Erythroblast (primary cell): Measurements from ENCODE around the gene TTC39C.

ENCODE experiments used
- DNase-seq, 2 experiments: peaks; one replicate each; lab custom pipeline; 2025; lab: John Stamatoyannopoulos, UW
- GATA1 ChIP-seq: IDR thresholded peaks from 2 replicates; pipeline ENCODE4 v1.6.1; 2011; ENCODE audit warnings: low read depth, mild to moderate bottlenecking, control low read depth, low read length, moderate library complexity
- POLR2A ChIP-seq: IDR thresholded peaks from 2 replicates; pipeline ENCODE4 v1.6.1; 2011; ENCODE audit warnings: mild to moderate bottlenecking, low read length

The TTC39C gene

DNA sequence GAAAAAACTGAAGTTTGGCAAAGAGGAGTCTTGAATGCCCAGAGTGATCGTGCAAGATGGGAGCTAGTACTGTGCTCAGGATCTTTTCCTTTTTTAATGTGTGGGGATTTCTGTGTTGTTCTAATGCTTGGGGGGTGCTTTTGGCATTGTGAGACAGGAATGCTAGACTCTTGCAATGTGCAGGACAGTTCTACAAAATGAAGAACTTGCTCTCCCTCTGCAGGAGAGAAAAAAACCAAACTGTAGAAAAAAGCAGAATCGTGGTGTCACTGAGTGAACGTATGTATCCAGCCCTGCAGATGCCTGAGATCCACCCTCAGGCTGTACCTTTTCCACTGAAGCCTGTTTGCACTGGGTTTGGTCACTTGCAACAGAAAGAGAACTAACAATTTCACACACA, 12.1 kb upstream of the TTC39C start:
- no peak for DNase-seq
- TF ChIP-seq POLR2A (no peak), GATA1 (no peak)

DNA sequence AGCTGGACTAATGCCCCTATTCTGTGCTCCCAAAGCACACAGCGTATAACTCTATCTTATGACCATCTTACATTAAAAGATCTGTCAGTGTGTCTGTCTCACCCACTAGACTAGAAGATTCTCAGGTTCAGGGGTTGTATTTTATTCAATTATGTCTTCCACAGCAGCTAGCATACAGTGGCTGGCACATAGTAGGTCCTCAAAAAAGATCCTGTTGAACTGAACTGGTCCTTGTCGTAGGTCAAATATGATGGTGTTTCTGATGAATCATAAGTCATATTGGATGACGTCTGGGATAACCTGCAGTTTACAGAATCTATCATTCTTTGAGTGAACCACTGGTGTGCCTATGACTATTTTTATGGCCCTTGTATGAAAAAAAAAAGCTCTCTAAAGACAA, 11.3 kb upstream of the TTC39C start:
- no peak for TF ChIP-seq GATA1
- no peak for TF ChIP-seq POLR2A
- no peak for DNase-seq

DNA sequence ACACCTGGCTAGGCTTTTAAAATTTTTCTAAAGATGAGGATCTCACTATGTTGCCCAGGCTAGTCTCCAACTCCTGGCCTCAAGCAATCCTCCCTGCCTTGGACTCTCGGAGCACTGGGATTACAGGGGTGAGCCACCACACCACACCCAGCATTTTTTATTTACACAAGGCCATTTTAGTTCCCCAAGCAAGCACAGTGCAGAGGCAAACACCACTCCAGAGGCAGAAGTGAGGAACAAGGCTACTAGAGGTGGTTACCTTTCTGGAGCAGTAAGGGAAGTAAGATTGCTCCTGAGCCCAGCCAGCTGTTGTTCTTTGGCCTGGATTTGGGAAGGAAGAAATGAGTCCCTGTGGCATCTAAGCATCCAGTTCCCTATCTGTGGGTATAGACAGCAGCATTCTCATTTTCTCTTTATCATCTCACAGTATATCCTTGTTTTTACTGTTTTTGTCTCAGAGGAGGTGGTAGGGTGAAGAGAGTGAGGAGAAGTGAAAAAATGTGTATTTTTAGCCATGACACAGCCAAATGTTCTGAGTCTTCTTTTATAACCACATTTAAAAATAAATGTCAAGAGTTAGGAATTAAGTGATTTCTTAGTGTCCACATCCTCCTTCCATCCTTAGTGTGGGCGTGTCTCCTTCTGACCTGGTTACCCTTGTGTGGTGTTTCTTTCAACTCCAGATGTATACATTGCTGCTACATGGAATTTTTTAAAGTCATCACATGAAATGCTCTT, 10.5 kb upstream of the TTC39C start:
- DNase-seq, result no peak
- TF ChIP-seq POLR2A, result no peak
- no peak for TF ChIP-seq GATA1

DNA sequence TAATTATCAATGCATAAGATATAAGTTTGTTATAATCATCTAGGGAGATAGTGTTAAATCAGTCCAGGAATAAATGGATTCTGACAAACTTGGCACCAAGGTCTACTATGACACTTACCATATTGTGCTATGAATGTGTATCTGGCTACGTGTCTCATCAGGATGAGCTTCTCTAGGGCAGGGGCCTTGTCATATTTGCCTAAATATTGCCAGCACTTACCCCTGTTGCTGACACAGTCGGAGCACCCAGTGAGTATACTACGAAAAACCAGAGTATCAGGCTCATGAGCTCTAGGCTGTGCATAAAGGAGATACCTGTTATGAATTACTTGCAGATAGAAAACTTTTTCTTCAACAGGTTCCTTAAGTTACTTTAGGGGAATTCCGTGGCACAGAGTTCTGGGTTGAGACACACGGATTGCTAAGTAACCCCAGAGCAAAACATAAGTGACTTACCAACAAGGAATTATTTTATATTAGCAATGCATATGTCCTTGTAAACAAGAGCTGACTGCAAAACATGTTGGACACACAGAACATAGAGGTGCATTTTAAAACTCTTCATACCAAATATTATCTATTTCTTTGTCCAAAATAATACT, 7.7 kb upstream of the TTC39C start:
- DNase-seq, result no peak
- TF ChIP-seq POLR2A (no peak), GATA1 (no peak)

DNA sequence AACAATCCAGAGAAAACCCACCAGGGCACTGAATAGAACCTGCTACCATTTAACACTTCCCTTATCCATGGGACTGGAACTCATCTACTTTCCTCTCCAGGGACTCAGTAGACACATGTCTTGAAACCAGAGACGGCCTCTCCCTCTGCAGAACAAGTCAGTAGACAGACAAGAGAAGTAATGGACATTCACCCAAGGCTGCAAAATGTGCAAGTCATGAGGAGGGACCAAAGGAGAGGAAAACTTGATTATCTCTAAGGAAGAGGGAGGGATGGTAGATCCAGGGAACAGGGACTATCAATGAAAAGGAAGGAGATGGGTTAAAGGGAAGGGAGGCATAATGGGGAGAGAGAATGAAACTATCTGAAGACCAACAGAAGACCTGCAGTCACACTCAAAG, 5.3 kb upstream of the TTC39C start:
- no peak for DNase-seq
- TF ChIP-seq POLR2A (no peak), GATA1 (no peak)

DNA sequence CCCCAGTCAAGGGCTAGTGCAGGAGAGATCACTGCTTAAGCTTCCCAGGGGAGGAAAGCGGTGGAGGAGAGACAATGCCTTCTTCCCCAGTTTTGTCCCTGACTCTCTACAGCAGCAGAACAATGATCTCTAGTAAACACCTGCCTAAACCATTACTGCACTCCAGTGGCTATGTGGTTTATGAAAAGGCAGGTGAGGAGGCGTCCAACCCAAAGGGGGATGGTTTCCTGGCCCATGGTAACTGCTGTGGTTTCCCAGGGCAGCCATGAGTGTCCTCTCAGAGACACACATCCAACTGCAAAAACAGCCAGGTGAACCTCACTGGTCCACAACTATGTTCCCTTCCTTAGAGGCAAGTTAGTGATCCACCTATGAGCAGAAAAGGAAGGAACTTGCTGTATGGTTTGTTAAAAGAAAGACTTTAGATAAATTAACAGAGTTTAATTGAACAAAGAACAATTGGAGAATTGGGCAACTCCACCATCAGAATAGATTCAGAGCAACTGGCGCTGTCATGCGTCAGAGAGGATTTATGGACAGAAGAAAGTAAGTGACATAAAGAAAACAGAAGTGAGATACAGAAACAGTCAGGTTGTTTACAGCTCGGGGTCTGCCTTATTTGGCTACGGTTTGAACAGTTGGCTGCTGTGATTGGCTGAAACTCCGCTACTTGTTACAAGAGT, 4.8 kb upstream of the TTC39C start:
- TF ChIP-seq POLR2A (no peak), GATA1 (no peak)

DNA sequence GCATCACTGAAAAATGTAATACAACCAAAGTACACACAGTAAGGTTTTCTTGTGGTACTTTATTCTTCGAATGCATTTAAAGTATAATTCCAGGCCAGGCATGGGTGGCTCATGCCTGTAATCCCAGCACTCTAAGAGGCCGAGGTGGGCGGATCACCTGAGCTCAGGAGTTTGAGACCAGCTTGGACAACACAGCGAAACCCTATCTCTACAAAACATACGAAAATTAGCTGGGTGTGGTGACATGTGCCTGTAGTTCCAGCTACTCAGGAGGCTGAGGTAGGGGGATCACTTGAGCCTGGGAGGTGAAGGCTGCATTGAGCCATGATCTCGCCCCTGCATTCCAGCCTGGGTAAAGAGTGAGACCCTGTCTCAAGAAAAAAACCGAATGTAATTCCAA, 3.9 kb upstream of the TTC39C start:
- TF ChIP-seq GATA1 (no peak), POLR2A (no peak)
- no peak for DNase-seq

More for the DNA sequence above, 4.8 kb upstream of the TTC39C start:
- DNase-seq, result no peak

DNA sequence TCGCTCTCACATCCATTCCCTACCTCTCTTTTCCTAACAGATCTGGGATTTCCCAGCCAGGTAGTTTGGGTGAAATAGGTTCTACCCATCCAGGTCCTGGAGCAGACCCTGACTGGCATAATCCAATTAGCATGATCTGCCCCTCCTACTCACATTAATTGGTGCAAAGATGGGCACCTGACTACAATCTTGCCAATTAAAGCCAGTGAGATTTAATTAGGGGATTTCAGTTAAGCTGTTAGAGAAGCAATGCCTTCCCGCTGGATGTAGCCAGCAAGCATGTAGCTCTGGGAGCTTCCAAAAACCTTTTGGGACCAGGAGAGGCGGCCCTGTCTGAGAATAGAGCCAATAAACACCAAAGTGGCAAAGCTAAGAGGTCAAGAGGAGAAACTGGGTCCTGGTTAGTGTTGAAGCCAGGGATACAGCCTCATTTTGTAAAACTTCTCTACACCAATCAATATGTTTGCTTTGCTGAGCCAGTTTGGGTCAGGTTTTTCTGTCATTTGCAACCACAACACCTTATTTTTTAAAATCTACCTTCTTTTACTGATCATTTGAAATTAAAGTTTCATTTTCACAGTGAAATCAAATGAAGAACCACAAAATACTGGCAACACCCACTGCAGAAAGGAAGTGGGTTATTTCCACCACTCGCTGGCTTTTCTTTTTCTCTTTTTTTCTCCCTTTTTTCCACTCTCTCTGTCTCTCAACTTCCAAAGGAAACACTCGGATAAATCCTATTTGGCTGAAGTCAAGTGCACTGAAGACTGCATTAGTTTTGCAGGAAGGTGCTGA, 3.2 kb upstream of the TTC39C start:
- DNase-seq, result no peak

DNA sequence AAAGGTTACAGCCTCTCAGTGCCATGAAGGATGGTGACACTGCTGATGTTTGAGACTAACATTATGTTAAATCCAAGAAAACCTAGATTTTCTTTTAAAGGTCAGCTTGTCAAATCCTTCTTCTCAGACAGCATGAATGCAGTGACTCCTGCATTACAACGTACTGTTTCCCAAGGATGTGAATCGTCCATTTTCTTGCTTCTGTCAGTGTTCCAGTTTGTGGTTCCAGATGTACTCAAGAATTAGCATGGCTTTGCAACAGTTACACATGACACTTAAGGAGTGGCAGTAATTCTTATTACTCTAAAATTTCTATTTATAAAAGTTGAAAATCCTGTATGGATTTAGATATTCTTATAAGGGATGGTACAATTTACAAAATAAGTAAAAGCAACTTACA, 1.5 kb upstream of the TTC39C start:
- DNase-seq, result no peak
- TF ChIP-seq GATA1, result no peak
- TF ChIP-seq POLR2A, result no peak

More for the DNA sequence above, 3.2 kb upstream of the TTC39C start:
- TF ChIP-seq GATA1 (no peak), POLR2A (no peak)

DNA sequence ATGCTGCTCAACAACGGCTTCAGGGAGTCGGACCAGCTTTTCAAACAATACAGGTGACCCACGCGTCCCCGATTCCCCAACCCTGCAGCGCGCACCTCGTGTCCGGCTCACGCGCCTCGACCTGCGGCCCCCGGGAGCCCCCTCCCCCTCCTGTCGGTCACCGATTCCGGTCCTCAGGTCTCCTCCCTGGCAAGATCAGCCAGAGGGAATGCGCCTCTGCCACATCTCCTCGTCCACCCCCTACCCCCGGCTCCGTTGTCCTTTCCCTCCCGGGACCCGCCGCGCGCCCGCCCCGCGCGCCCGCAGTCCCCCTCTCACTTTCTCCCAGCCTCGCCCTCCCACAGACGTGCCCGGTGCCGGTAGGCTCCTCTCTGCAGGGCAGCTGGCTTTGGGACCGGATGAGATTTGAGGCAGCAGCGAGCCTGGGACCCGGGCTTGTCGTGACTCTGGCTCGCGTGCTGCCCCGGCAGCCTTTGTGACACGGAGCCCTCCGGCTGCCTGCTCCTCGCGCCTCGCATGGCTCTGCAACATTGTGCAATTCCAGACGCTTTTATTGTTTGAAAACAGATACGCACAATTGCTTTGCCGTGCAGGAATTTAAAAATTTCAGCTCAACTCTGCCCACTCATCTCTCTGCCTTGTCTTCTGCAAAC, 558 bp downstream of the TTC39C start:
- DNase-seq, result peak; percentile 26 to 31

DNA sequence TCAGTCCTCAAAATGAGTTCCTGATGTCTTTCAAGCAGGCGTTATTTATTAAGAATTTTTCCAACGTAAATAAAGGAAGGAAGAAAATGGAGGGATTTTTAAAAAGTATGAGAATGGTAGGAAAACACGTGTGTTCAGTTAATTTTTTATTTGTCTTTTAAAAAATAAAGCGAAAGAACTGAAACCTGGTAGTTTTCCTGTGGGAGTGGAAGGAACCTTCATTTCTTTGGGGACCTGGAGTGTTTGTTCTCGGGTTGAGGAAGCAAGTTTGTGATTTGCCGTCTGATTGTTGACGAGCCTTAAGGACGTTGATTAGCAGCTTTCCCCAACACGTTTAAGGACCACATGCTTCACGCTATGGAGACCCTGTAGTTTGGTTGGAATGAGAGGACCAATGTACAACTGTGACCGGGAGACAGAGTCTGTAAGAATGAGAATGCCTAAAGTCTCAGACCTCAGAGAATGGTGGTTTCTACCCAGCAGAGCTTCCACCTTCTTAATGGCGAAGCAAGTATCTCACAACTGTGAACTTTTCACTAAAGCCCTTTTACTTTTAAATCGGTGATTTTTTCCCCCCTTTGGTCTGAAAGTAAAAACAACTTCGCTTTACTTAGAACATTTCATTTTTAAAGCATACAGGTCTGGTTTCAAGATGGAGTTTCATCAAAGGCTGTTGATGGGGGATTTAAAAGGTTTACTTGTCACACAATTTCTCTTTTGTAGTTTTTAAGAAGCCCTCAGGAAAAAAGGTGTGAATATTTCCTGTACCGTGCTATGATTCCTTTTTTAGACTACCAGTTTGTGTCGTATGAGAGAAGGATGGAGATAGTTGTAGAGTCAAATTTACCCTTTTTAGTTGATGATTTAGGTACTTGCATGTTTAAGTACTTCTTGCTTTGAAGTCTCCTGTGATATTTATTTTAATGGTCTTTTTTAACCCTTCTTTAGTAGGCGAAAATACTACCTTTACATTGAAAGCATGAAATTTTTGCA, 1.4 kb downstream of the TTC39C start:
- no peak for DNase-seq
- TF ChIP-seq POLR2A (no peak), GATA1 (no peak)

More for the DNA sequence above, 558 bp downstream of the TTC39C start:
- TF ChIP-seq GATA1 (no peak), POLR2A (no peak)

DNA sequence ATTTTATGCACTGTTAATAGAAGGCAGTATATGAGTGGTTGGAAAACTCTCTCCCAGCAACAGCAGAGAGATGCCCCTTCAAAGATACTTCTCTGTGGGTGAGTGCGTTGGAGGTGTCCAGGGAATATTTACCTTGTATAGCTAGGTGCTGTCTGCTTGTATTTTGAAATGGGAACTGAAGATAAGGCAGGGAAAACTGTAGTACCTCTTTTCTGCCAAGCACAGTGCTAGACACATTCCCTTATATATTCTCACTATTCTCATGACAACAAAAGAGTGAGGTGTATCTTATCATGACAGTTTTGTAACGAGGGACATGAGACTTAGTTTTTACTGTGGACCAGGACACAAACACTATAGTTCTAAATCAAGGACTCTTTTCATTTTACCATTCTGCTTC, 2.1 kb downstream of the TTC39C start:
- TF ChIP-seq GATA1 (no peak), POLR2A (no peak)
- DNase-seq, result no peak
